Liver (tissue), 9 donors: ENCODE measurements around the gene TGM2. TPM values are rescaled to one million over a fixed set of nuclear protein-coding genes. Genes with fewer than 3 reads are reported as not detected.

Experiments
- DNase-seq: peaks from one replicate; pipeline ENCODE4 v3.0.0-alpha.2; 2017; ENCODE audit warnings: low spot score
- H3K27ac ChIP-seq, 2 donors: one replicate each; pipeline ENCODE4 v1.7.0; 2013; ENCODE audit warnings: inconsistent platforms in 2 of 2, low read length in 2 of 2, control low read depth in 1 of 2, low read depth in 1 of 2, mild to moderate bottlenecking in 1 of 2
- H3K27me3 ChIP-seq, 4 donors: one replicate each; pipeline versions ENCODE4 v1.6.1 to v1.7.0; 2013; ENCODE audit warnings: low read length in 3 of 4, inconsistent platforms in 1 of 4, mild to moderate bottlenecking in 1 of 4, moderate library complexity in 1 of 4; ENCODE audit not compliant: control insufficient read depth in 4 of 4, insufficient read depth in 4 of 4
- H3K36me3 ChIP-seq, 4 donors: one replicate each; pipeline versions ENCODE4 v1.6.1 to v1.7.0; 2013; ENCODE audit warnings: low read length in 3 of 4, mild to moderate bottlenecking in 3 of 4, low read depth in 1 of 4, moderate library complexity in 1 of 4; ENCODE audit not compliant: control insufficient read depth in 4 of 4, insufficient read depth in 3 of 4
- H3K4me1 ChIP-seq, 4 donors: one replicate each; pipeline versions ENCODE4 v1.6.1 to v1.7.0; 2013; ENCODE audit warnings: low read length in 3 of 4, mild to moderate bottlenecking in 3 of 4, moderate library complexity in 1 of 4; ENCODE audit not compliant: control insufficient read depth in 4 of 4, insufficient read depth in 4 of 4
- H3K4me3 ChIP-seq, 3 donors: one replicate each; pipeline versions ENCODE4 v1.6.1 to v1.7.0; 2013; ENCODE audit warnings: low read length in 3 of 3, control low read depth in 1 of 3, low read depth in 1 of 3, mild to moderate bottlenecking in 1 of 3
- H3K9ac ChIP-seq, 2 donors: one replicate each; pipeline ENCODE4 v1.7.0; 2013; ENCODE audit warnings: low read length in 2 of 2, mild to moderate bottlenecking in 2 of 2, moderate library complexity in 2 of 2, control low read depth in 1 of 2, low read depth in 1 of 2
- H3K9me3 ChIP-seq, 4 donors: one replicate each; pipeline versions ENCODE4 v1.6.1 to v1.7.0; 2013; ENCODE audit warnings: low read length in 3 of 4; ENCODE audit not compliant: control insufficient read depth in 4 of 4
- EGR1 ChIP-seq, 2 donors: IDR thresholded peaks; 2 replicates each; pipeline ENCODE4 v1.6.1; 2016 to 2018; ENCODE audit warnings: antibody characterized with exemption in 2 of 2, low read depth in 2 of 2
- FOXA1 ChIP-seq: IDR thresholded peaks from 2 replicates; pipeline ENCODE4 v1.6.1; 2016; ENCODE audit warnings: antibody characterized with exemption
- FOXA2 ChIP-seq: IDR thresholded peaks from 2 replicates; pipeline ENCODE4 v1.6.1; 2016; ENCODE audit warnings: antibody characterized with exemption
- GABPA ChIP-seq, 2 donors: IDR thresholded peaks in 1 of 2; conservative IDR thresholded peaks in 1 of 2; 2 replicates each; pipeline ENCODE4 v1.6.1; 2016; ENCODE audit warnings: antibody characterized with exemption in 2 of 2, mild to moderate bottlenecking in 1 of 2, moderate library complexity in 1 of 2
- HNF4A ChIP-seq, 2 donors: conservative IDR thresholded peaks; 2 replicates each; pipeline ENCODE4 v1.6.1; 2016; ENCODE audit warnings: antibody characterized with exemption in 2 of 2, mild to moderate bottlenecking in 2 of 2
- HNF4G ChIP-seq: IDR thresholded peaks from 2 replicates; pipeline ENCODE4 v1.6.1; 2016; ENCODE audit warnings: antibody characterized with exemption
- JUND ChIP-seq, 2 donors: IDR thresholded peaks; 2 replicates each; pipeline ENCODE4 v1.6.1; 2016; ENCODE audit warnings: antibody characterized with exemption in 2 of 2
- NR2F2 ChIP-seq: IDR thresholded peaks from 2 replicates; pipeline ENCODE4 v1.6.1; 2016; ENCODE audit warnings: antibody characterized with exemption
- RAD21 ChIP-seq, 2 donors: IDR thresholded peaks; 2 replicates each; pipeline ENCODE4 v1.6.1; 2016; ENCODE audit warnings: antibody characterized with exemption in 2 of 2, mild to moderate bottlenecking in 2 of 2
- RXRA ChIP-seq, 2 donors: IDR thresholded peaks; 2 replicates each; pipeline ENCODE4 v1.6.1; 2017 to 2018; ENCODE audit warnings: antibody characterized with exemption in 2 of 2, mild to moderate bottlenecking in 1 of 2
- SP1 ChIP-seq: IDR thresholded peaks from 2 replicates; pipeline ENCODE4 v1.6.1; 2018; ENCODE audit warnings: antibody characterized with exemption, mild to moderate bottlenecking
- TAF1 ChIP-seq: conservative IDR thresholded peaks from 2 replicates; pipeline ENCODE4 v1.6.1; 2016; ENCODE audit warnings: antibody characterized with exemption, mild to moderate bottlenecking
- YY1 ChIP-seq: IDR thresholded peaks from 2 replicates; pipeline ENCODE4 v1.6.1; 2016; ENCODE audit warnings: antibody characterized with exemption, mild to moderate bottlenecking
- WGBS: extraction: QIAGEN DNeasy Blood & Tissue Kit; methylation state at CpG from one replicate; pipeline ENCODE4 v1.1.7; 2013; 5-methylcytosine and 5-hydroxymethylcytosine counted together
- polyA plus RNA-seq, 2 donors: library from polyadenylated mRNA; stranded (reverse) in 1 of 2; unstranded in 1 of 2; fragments of 200-250 nt in 1 of 2; fragments of >200 nt in 1 of 2; fragmentation: Nextera tagmentation in 1 of 2; extraction: Ambion mirVana in 1 of 2; gene quantifications; one replicate each; pipeline versions ENCODE4 v1.2.1 to v1.2.3, GENCODE V29; 2013 to 2015
- total RNA-seq, 2 donors: library from RNA; depleted of rRNA; stranded (reverse); fragments of >200 nt; gene quantifications; one replicate each; pipeline ENCODE4 v1.2.3, GENCODE V29; 2014
- TF ChIP-seq, protein P1 (sequence below): IDR thresholded peaks from 2 replicates; pipeline ENCODE4 v1.6.1; 2016; ENCODE audit warnings: antibody characterized with exemption
- TF ChIP-seq, protein P2 (sequence below): IDR thresholded peaks from 2 replicates; pipeline ENCODE4 v1.6.1; 2016; ENCODE audit warnings: antibody characterized with exemption
- TF ChIP-seq, protein P3 (sequence below): IDR thresholded peaks from 2 replicates; pipeline ENCODE4 v1.6.1; 2016; ENCODE audit warnings: antibody characterized with exemption
- TF ChIP-seq, protein P4 (sequence below): IDR thresholded peaks from 2 replicates; pipeline ENCODE4 v1.6.1; 2016; ENCODE audit warnings: antibody characterized with exemption, mild to moderate bottlenecking
- TF ChIP-seq, protein P5 (sequence below): fragments of 150-350 bp; IDR thresholded peaks from 2 replicates; pipeline ENCODE4 v1.5.1; 2017; ENCODE audit warnings: improper control_type of control experiment, low read depth, low read length; ENCODE audit not compliant: missing input control
- donor health status: healthy.
- donor health status: healthy.
- donor health status: healthy.
- donor health status: healthy.
- donor health status: healthy.

Gene TGM2
- total and polyA plus RNA-seq, 4 donors = 106 to 375 (median 190) TPM

DNA sequence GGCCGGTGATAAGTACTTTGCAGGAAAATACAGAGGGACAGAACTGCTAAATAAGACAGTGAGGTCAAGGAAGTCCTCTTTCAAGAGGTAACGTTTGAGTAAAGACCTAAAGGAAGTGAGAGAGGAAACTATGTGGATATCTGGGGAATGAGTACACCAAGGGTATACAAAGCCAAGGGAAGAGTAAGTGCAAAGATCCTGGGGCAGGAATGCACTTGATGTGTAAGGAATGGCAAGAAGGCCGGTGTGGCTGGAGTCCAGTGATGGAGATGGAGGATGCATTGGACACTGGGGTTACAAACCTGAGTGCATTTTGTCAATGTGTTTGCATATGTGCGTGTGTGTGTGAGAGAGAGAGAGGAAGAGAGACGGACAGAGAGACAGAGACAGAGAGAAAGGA lies 32.1 kb upstream of the TGM2 start:
- 84% methylated on average over 5 of the region's 5 CpGs for WGBS
- no peaks in the 10 kb centered on the region for H3K27me3 ChIP-seq
- TF ChIP-seq HNF4A (conservative IDR thresholded peaks at IDR 0.05) (no peak), NR2F2 (no peak), FOXA2 (no peak), GABPA (IDR thresholded peaks at IDR 0.05 in 1 of 2, conservative IDR thresholded peaks at IDR 0.05 in 1 of 2) (no peak), YY1 (no peak), HNF4G (no peak), JUND (IDR thresholded peaks at IDR 0.05) (no peak), SP1 (no peak), RXRA (IDR thresholded peaks at IDR 0.05) (no peak)
- TF ChIP-seq, protein P1, sequence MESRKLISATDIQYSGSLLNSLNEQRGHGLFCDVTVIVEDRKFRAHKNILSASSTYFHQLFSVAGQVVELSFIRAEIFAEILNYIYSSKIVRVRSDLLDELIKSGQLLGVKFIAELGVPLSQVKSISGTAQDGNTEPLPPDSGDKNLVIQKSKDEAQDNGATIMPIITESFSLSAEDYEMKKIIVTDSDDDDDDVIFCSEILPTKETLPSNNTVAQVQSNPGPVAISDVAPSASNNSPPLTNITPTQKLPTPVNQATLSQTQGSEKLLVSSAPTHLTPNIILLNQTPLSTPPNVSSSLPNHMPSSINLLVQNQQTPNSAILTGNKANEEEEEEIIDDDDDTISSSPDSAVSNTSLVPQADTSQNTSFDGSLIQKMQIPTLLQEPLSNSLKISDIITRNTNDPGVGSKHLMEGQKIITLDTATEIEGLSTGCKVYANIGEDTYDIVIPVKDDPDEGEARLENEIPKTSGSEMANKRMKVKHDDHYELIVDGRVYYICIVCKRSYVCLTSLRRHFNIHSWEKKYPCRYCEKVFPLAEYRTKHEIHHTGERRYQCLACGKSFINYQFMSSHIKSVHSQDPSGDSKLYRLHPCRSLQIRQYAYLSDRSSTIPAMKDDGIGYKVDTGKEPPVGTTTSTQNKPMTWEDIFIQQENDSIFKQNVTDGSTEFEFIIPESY = no peak
- TF ChIP-seq, protein P2, sequence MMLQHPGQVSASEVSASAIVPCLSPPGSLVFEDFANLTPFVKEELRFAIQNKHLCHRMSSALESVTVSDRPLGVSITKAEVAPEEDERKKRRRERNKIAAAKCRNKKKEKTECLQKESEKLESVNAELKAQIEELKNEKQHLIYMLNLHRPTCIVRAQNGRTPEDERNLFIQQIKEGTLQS = no peak
- TF ChIP-seq, protein P3, sequence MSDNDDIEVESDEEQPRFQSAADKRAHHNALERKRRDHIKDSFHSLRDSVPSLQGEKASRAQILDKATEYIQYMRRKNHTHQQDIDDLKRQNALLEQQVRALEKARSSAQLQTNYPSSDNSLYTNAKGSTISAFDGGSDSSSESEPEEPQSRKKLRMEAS = no peak
- H3K4me3 ChIP-seq = no peak overlapping the region
- DNase-seq = no peak
- H3K27ac ChIP-seq = no peak overlapping the region
- H3K9ac ChIP-seq = no peak overlapping the region
- no peaks in the 10 kb centered on the region for H3K9me3 ChIP-seq
- peaks cover 3 to 12% (median 9%) of the 10 kb centered on the region in 4 donors for H3K4me1 ChIP-seq
- no peaks in the 10 kb centered on the region for H3K36me3 ChIP-seq

DNA sequence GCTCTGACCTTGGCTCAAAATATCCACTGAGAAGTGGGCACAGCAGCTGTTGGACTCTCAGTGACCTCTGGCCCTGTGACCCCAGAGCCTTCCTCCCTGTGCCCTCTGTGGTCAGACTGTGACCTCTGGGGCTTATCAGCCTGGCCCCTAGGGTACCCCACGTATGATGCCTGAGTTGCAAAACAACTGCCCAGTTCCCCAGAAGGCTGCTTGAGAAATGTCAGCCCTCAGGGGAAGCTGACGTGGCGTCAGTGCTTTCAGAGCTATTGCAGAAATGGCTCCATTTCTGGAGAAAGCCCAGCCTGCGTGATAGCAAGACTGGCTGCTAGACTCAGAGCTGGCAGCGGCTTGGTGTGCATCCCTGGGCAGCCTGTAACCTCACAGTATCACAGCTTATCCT lies 31.5 kb upstream of the TGM2 start:
- Histone ChIP-seq H3K9me3 (no peaks in the 10 kb centered on the region), H3K27me3 (no peaks in the 10 kb centered on the region), H3K36me3 (no peaks in the 10 kb centered on the region), H3K4me1 (peaks cover 3 to 12% (median 9%) of the 10 kb centered on the region in 4 donors), H3K27ac (no peak overlapping the region), H3K9ac (no peak overlapping the region), H3K4me3 (no peak overlapping the region)
- TF ChIP-seq RAD21 (IDR thresholded peaks at IDR 0.05) = no peak
- no peak for TF ChIP-seq GABPA (IDR thresholded peaks at IDR 0.05 in 1 of 2, conservative IDR thresholded peaks at IDR 0.05 in 1 of 2)
- TF ChIP-seq, protein P2 = no peak
- TF ChIP-seq, protein P3 = no peak
- no peak for TF ChIP-seq EGR1 (IDR thresholded peaks at IDR 0.05; ENCODE audit: low read depth in 2 of 2)
- no peak for TF ChIP-seq YY1
- TF ChIP-seq SP1 = peak; percentile 11
- no peak for TF ChIP-seq TAF1
- TF ChIP-seq, protein P4, sequence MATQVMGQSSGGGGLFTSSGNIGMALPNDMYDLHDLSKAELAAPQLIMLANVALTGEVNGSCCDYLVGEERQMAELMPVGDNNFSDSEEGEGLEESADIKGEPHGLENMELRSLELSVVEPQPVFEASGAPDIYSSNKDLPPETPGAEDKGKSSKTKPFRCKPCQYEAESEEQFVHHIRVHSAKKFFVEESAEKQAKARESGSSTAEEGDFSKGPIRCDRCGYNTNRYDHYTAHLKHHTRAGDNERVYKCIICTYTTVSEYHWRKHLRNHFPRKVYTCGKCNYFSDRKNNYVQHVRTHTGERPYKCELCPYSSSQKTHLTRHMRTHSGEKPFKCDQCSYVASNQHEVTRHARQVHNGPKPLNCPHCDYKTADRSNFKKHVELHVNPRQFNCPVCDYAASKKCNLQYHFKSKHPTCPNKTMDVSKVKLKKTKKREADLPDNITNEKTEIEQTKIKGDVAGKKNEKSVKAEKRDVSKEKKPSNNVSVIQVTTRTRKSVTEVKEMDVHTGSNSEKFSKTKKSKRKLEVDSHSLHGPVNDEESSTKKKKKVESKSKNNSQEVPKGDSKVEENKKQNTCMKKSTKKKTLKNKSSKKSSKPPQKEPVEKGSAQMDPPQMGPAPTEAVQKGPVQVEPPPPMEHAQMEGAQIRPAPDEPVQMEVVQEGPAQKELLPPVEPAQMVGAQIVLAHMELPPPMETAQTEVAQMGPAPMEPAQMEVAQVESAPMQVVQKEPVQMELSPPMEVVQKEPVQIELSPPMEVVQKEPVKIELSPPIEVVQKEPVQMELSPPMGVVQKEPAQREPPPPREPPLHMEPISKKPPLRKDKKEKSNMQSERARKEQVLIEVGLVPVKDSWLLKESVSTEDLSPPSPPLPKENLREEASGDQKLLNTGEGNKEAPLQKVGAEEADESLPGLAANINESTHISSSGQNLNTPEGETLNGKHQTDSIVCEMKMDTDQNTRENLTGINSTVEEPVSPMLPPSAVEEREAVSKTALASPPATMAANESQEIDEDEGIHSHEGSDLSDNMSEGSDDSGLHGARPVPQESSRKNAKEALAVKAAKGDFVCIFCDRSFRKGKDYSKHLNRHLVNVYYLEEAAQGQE = no peak
- TF ChIP-seq, protein P1 = no peak
- TF ChIP-seq JUND (IDR thresholded peaks at IDR 0.05) = no peak
- TF ChIP-seq RXRA (IDR thresholded peaks at IDR 0.05) = peak; percentile 63 to 64
- no peak for TF ChIP-seq FOXA2
- no peak for TF ChIP-seq FOXA1
- no peak for TF ChIP-seq HNF4G
- TF ChIP-seq, protein P5, sequence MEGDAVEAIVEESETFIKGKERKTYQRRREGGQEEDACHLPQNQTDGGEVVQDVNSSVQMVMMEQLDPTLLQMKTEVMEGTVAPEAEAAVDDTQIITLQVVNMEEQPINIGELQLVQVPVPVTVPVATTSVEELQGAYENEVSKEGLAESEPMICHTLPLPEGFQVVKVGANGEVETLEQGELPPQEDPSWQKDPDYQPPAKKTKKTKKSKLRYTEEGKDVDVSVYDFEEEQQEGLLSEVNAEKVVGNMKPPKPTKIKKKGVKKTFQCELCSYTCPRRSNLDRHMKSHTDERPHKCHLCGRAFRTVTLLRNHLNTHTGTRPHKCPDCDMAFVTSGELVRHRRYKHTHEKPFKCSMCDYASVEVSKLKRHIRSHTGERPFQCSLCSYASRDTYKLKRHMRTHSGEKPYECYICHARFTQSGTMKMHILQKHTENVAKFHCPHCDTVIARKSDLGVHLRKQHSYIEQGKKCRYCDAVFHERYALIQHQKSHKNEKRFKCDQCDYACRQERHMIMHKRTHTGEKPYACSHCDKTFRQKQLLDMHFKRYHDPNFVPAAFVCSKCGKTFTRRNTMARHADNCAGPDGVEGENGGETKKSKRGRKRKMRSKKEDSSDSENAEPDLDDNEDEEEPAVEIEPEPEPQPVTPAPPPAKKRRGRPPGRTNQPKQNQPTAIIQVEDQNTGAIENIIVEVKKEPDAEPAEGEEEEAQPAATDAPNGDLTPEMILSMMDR = no peak
- peak in 1 of 2 donors; percentile 33 for TF ChIP-seq HNF4A (conservative IDR thresholded peaks at IDR 0.05)
- TF ChIP-seq NR2F2 = peak; percentile 98
- DNase-seq = no peak
- WGBS = 59% methylated on average over 5 of the region's 5 CpGs
